HG02588 (cell line): ENCODE data around the gene PIF1.
"Not testable (repeated sequence)": the region's sequence is repeated elsewhere in the genome, so short reads cannot be mapped to it uniquely, and the experiment has no call there.

Source experiments
- ATAC-seq: cut with Tn5 transposase; IDR thresholded peaks from one replicate; pipeline ENCODE4 v1.9.1; 2021; ENCODE audit warnings: mild to moderate bottlenecking, moderate library complexity; ENCODE audit not compliant: unreplicated experiment

Gene PIF1

GRCh38 chr15:64847876-64848716 is 22.6 kb upstream of the PIF1 start:
- ATAC-seq, result no peak

- no peak for ATAC-seq
Observed at GRCh38 chr15:64847448-64847847, 22.0 kb upstream of the PIF1 start.

GRCh38 chr15:64847016-64847415 is 21.6 kb upstream of the PIF1 start:
- ATAC-seq, result no peak

GRCh38 chr15:64845831-64846595 is 20.6 kb upstream of the PIF1 start:
- no peak for ATAC-seq

- no peak for ATAC-seq
Observed at GRCh38 chr15:64845183-64845611, 19.8 kb upstream of the PIF1 start.

GRCh38 chr15:64844576-64845145 is 19.2 kb upstream of the PIF1 start:
- no peak for ATAC-seq

- ATAC-seq, result no peak
Observed at GRCh38 chr15:64843991-64844390, 18.5 kb upstream of the PIF1 start.

- no peak for ATAC-seq
Observed at GRCh38 chr15:64842986-64843561, 17.6 kb upstream of the PIF1 start.

GRCh38 chr15:64842096-64842939 is 16.9 kb upstream of the PIF1 start:
- ATAC-seq, result no peak

- ATAC-seq, result peak; percentile 65
Observed at GRCh38 chr15:64841344-64842095, 16.1 kb upstream of the PIF1 start, which contains the start of gene PLEKHO2. PLEKHO2 (plus strand) TSS chr15:64841915; CDS start chr15:64842017, 102 bp downstream.

GRCh38 chr15:64841060-64841343 is 15.6 kb upstream of the PIF1 start:
- ATAC-seq, result no peak

- no peak for ATAC-seq
Observed at GRCh38 chr15:64837502-64837901, 12.1 kb upstream of the PIF1 start.

GRCh38 chr15:64836023-64836536 is 10.6 kb upstream of the PIF1 start:
- ATAC-seq, result no peak

GRCh38 chr15:64833690-64834089 is 8.2 kb upstream of the PIF1 start:
- ATAC-seq, result no peak

GRCh38 chr15:64828985-64829384 is 3.5 kb upstream of the PIF1 start:
- ATAC-seq, result no peak

- no peak for ATAC-seq
Observed at GRCh38 chr15:64824929-64825430, 467 bp downstream of the PIF1 start.

- no peak for ATAC-seq
Observed at GRCh38 chr15:64816452-64816851, 9.0 kb downstream of the PIF1 start.

GRCh38 chr15:64814965-64815364 is 10.5 kb downstream of the PIF1 start:
- ATAC-seq, result not testable (repeated sequence)

GRCh38 chr15:64814283-64814682 is 11.2 kb downstream of the PIF1 start:
- ATAC-seq, result not testable (repeated sequence)
